IMR-90 (cell line): ENCODE results near the gene FEZF2. TPM values are rescaled to one million over a fixed set of nuclear protein-coding genes. Genes with fewer than 3 reads are reported as not detected.

Source experiments
- ATAC-seq: fragments of 200-7000 bp; cut with Tn5 transposase; 2 replicates; pipeline ENCODE4 v1.9.1; 2020; ENCODE audit warnings: low read depth, mild to moderate bottlenecking, moderate library complexity
- BruUV-seq: library from RNA; stranded (reverse); fragments of 400-500 nt; replicated peaks from 2 replicates; lab custom pipeline; 2021; lab: Mats Ljungman, UMichigan
- CTCF ChIA-PET: fragments of 300-600 bp; formaldehyde crosslinking; extraction: SDS; loops from one replicate; lab custom pipeline; 2021; ENCODE audit warnings: antibody characterized with exemption; lab: Yijun Ruan, JAX
- POLR2A ChIA-PET: fragments of 300-600 bp; sonication (Branson Sonifier 250); formaldehyde crosslinking; loops from one replicate; lab custom pipeline; 2022; ENCODE audit warnings: antibody characterized with exemption; ENCODE audit not compliant: unreplicated experiment; lab: Charles Lee
- DNase-seq: peaks from one replicate; pipeline ENCODE4 v3.0.0; 2013
- H2AFZ ChIP-seq: replicated peaks from 2 replicates; pipeline ENCODE3; 2013; ENCODE audit warnings: low read length, mild to moderate bottlenecking; ENCODE audit not compliant: poor library complexity
- H2AK5ac ChIP-seq: 2 replicates; pipeline ENCODE4 v1.6.1; 2013; ENCODE audit warnings: low read depth, low read length, inconsistent platforms
- H2AK9ac ChIP-seq: replicated peaks from 2 replicates; pipeline ENCODE3; 2013; ENCODE audit warnings: mild to moderate bottlenecking, low read depth, low read length, moderate library complexity; ENCODE audit not compliant: poor library complexity
- H2BK120ac ChIP-seq: 2 replicates; pipeline ENCODE4 v1.6.1; 2013; ENCODE audit warnings: low read depth, low read length, inconsistent platforms
- H2BK15ac ChIP-seq: 3 replicates; pipeline ENCODE4 v1.6.1; 2013; ENCODE audit warnings: low read depth, low read length, inconsistent platforms
- H2BK20ac ChIP-seq: 2 replicates; pipeline ENCODE4 v1.6.1; 2013; ENCODE audit warnings: low read depth, mild to moderate bottlenecking, inconsistent platforms, low read length, moderate library complexity
- H2BK5ac ChIP-seq: 2 replicates; pipeline ENCODE4 v1.6.1; 2013; ENCODE audit warnings: mild to moderate bottlenecking, low read depth, low read length, inconsistent platforms; ENCODE audit not compliant: poor library complexity, severe bottlenecking
- H3K14ac ChIP-seq: replicated peaks from 2 replicates; pipeline ENCODE4 v1.6.1; 2013; ENCODE audit warnings: low read depth, low read length, inconsistent platforms
- H3K18ac ChIP-seq: 2 replicates; pipeline ENCODE4 v1.6.1; 2013; ENCODE audit warnings: low read depth, low read length, control low read depth
- H3K23ac ChIP-seq: 2 replicates; pipeline ENCODE4 v1.6.1; 2013; ENCODE audit warnings: low read depth, low read length, inconsistent platforms
- H3K27ac ChIP-seq: 2 replicates; pipeline ENCODE4 v1.5.1; 2013; ENCODE audit warnings: mild to moderate bottlenecking, control low read depth, low read length; ENCODE audit not compliant: insufficient read depth
- H3K27me3 ChIP-seq: 2 replicates; pipeline ENCODE4 v1.6.1; 2013; ENCODE audit warnings: low read length; ENCODE audit not compliant: control insufficient read depth, insufficient read depth
- H3K36me3 ChIP-seq: 2 replicates; pipeline ENCODE4 v1.6.1; 2013; ENCODE audit warnings: low read length, mixed read lengths; ENCODE audit not compliant: control insufficient read depth, insufficient read depth
- H3K4ac ChIP-seq: 2 replicates; pipeline ENCODE4 v1.6.1; 2013; ENCODE audit warnings: low read depth, low read length, inconsistent platforms
- H3K4me1 ChIP-seq: 2 replicates; pipeline ENCODE4 v1.6.1; 2013; ENCODE audit warnings: low read length, mixed read lengths; ENCODE audit not compliant: control insufficient read depth, insufficient read depth
- H3K4me2 ChIP-seq: 2 replicates; pipeline ENCODE4 v1.6.1; 2013; ENCODE audit warnings: low read depth, mild to moderate bottlenecking, control low read depth, low read length, moderate library complexity
- H3K4me3 ChIP-seq: 2 replicates; pipeline ENCODE4 v1.5.1; 2013; ENCODE audit warnings: low read depth, mild to moderate bottlenecking, control low read depth, low read length, moderate library complexity; ENCODE audit not compliant: insufficient read depth
- H3K56ac ChIP-seq: 2 replicates; pipeline ENCODE4 v1.6.1; 2013; ENCODE audit warnings: low read length, inconsistent platforms; ENCODE audit not compliant: insufficient read depth; ENCODE audit errors: extremely low read depth
- H3K79me1 ChIP-seq, 2 experiments: 2 replicates each; pipeline ENCODE4 v1.6.1; 2013; ENCODE audit warnings: low read length in 2 of 2, inconsistent platforms in 1 of 2, low read depth in 1 of 2
- H3K9ac ChIP-seq: 2 replicates; pipeline ENCODE4 v1.6.1; 2013; ENCODE audit warnings: low read depth, low read length, control low read depth
- H3K9me1 ChIP-seq: 2 replicates; pipeline ENCODE4 v1.6.1; 2013; ENCODE audit warnings: low read length, inconsistent platforms; ENCODE audit not compliant: insufficient read depth
- H3K9me3 ChIP-seq: 2 replicates; pipeline ENCODE4 v1.6.1; 2013; ENCODE audit warnings: low read length; ENCODE audit not compliant: control insufficient read depth, insufficient read depth
- H4K20me1 ChIP-seq: 2 replicates; pipeline ENCODE4 v1.6.1; 2013; ENCODE audit warnings: low read length, inconsistent platforms; ENCODE audit not compliant: insufficient read depth
- H4K5ac ChIP-seq: 2 replicates; pipeline ENCODE4 v1.6.1; 2013; ENCODE audit warnings: mild to moderate bottlenecking, low read depth, low read length, control low read depth
- H4K8ac ChIP-seq, 2 experiments: 2 replicates each; pipeline ENCODE4 v1.6.1; 2013; ENCODE audit warnings: low read depth in 2 of 2, low read length in 2 of 2, control low read depth in 1 of 2, inconsistent platforms in 1 of 2
- H4K91ac ChIP-seq: 2 replicates; pipeline ENCODE4 v1.6.1; 2013; ENCODE audit warnings: low read depth, low read length, inconsistent platforms; ENCODE audit not compliant: insufficient read depth
- BHLHE40 ChIP-seq: fragments of 150-350 bp; IDR thresholded peaks from 2 replicates; pipeline ENCODE4 v1.6.1; 2016; ENCODE audit warnings: mild to moderate bottlenecking, low read depth, low read length
- CEBPB ChIP-seq: IDR thresholded peaks from 2 replicates; pipeline ENCODE4 v1.6.1; 2012; ENCODE audit warnings: low read depth, low read length, improper control_type of control experiment
- CHD1 ChIP-seq: IDR thresholded peaks from 2 replicates; pipeline ENCODE4 v1.6.1; 2012; ENCODE audit warnings: low read depth, low read length, improper control_type of control experiment
- ELK1 ChIP-seq: fragments of 150-350 bp; IDR thresholded peaks from 2 replicates; pipeline ENCODE4 v1.6.1; 2016; ENCODE audit warnings: low read depth, mild to moderate bottlenecking, low read length, moderate library complexity, borderline replicate concordance
- FOS ChIP-seq: fragments of 150-350 bp; IDR thresholded peaks from 2 replicates; pipeline ENCODE4 v1.6.1; 2016; ENCODE audit warnings: low read depth, low read length
- MAFK ChIP-seq: IDR thresholded peaks from 2 replicates; pipeline ENCODE4 v1.6.1; 2012; ENCODE audit warnings: low read depth, low read length, improper control_type of control experiment
- MAZ ChIP-seq: IDR thresholded peaks from 2 replicates; pipeline ENCODE4 v1.6.1; 2012; ENCODE audit warnings: low read depth, mild to moderate bottlenecking, low read length, improper control_type of control experiment, moderate library complexity, borderline replicate concordance
- MXI1 ChIP-seq: IDR thresholded peaks from 2 replicates; pipeline ENCODE4 v1.6.1; 2012; ENCODE audit warnings: low read depth, mild to moderate bottlenecking, low read length, moderate library complexity, borderline replicate concordance
- NFE2L2 ChIP-seq: fragments of 150-350 bp; IDR thresholded peaks from 2 replicates; pipeline ENCODE4 v1.6.1; 2016; ENCODE audit warnings: low read depth, mild to moderate bottlenecking, low read length
- POLR2A ChIP-seq: IDR thresholded peaks from 2 replicates; pipeline ENCODE4 v1.6.1; 2012; ENCODE audit warnings: mild to moderate bottlenecking, low read depth, low read length
- RAD21 ChIP-seq: IDR thresholded peaks from 2 replicates; pipeline ENCODE4 v1.6.1; 2012; ENCODE audit warnings: low read length, improper control_type of control experiment
- RCOR1 ChIP-seq: IDR thresholded peaks from 2 replicates; pipeline ENCODE4 v1.6.1; 2012; ENCODE audit warnings: mild to moderate bottlenecking, low read length, improper control_type of control experiment; ENCODE audit not compliant: insufficient replicate concordance
- RFX5 ChIP-seq: IDR thresholded peaks from 2 replicates; pipeline ENCODE4 v1.8.0; 2012; ENCODE audit warnings: low read depth, mild to moderate bottlenecking, low read length, moderate library complexity
- SMC3 ChIP-seq: fragments of 150-350 bp; IDR thresholded peaks from 2 replicates; pipeline ENCODE4 v1.6.1; 2016; ENCODE audit warnings: low read depth, mild to moderate bottlenecking, antibody characterized with exemption, low read length, moderate library complexity
- WGBS, 2 experiments: methylation state at CpG; one replicate each; pipeline versions ENCODE4 v1.1.5 to v1.1.7; 2013; ENCODE audit warnings: missing lambda C conversion rate in 2 of 2; ENCODE audit not compliant: insufficient read length in 1 of 2; ENCODE audit errors: extremely low coverage in 2 of 2; 5-methylcytosine and 5-hydroxymethylcytosine counted together
- dilution Hi-C: fragments of 300-500 bp; cut with HindIII; formaldehyde crosslinking; loops from one replicate; pipeline ENCODE4 v1.14.3; 2018; ENCODE audit warnings: low sequenced_read_pairs; ENCODE audit not compliant: unreplicated experiment
- in situ Hi-C: fragments of 300-500 bp; cut with MboI; formaldehyde crosslinking; loops from 3 replicates; pipeline ENCODE4 v1.14.3; 2019; ENCODE audit warnings: low sequenced_read_pairs, inconsistent platforms, mixed read lengths
- intact Hi-C: fragments of 100-400 bp; cut with micrococcal nuclease; formaldehyde crosslinking; loops from 2 replicates; pipeline ENCODE4 v1.10.0; 2022
- polyA plus RNA-seq, 3 experiments: library from polyadenylated mRNA; depleted of rRNA; stranded (reverse); fragments of >200 nt; gene quantifications; 2 replicates each; pipeline ENCODE4 v1.2.3, GENCODE V29; 2012; ENCODE audit warnings: low replicate concordance in 1 of 3
- total RNA-seq: library from RNA; depleted of rRNA; stranded (reverse); fragments of >200 nt; gene quantifications from 2 replicates; pipeline ENCODE4 v1.2.3, GENCODE V29; 2012
- TF ChIP-seq, protein P1 (sequence below): fragments of 150-350 bp; IDR thresholded peaks from 2 replicates; pipeline ENCODE4 v1.6.1; 2017; ENCODE audit warnings: mild to moderate bottlenecking, antibody characterized with exemption, low read length, low read depth
- TF ChIP-seq, protein P2 (sequence below): conservative IDR thresholded peaks from 2 replicates; pipeline ENCODE4 v1.5.1; 2012; ENCODE audit warnings: mild to moderate bottlenecking, low read depth, low read length, improper control_type of control experiment

The FEZF2 gene
- total and polyA plus RNA-seq, 2 of the 4 experiments (the other 2 are of a cell fraction): not detected

DNA sequence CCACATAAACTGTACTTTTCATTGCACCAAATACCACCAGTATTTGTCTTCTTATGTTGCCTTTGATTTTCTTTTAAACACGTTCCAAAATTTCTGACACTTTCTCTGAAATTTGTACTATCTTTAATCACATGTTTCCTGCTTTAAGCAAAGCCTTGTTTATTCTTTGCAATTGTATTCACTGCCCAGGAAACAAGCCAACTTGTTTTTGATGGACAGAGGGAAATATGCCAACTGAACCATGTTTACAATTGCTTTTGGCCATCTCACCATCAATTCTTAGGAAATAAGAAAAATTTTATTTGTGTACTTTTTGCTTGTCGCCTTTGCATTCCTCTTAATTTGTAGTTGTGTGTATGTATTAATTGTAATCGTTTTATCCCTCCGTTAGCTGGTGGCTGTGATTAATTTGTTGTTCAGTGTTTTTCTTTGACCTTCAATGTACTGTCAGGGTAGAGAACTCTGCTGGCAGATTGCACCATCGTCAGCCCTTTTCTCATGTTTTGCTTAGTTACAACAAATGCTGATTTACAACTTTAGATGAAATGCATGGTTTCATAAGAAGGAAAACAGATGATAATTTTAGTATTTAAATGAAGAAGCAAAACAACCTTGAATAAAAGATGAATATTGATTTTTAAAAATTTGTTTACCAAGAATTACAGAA is 19.4 kb upstream of the FEZF2 start:
- Histone ChIP-seq H3K14ac (no peak overlapping the region), H2BK15ac (no peak overlapping the region), H2BK120ac (no peak overlapping the region), H3K56ac (no peak overlapping the region), H4K5ac (no peak overlapping the region), H2AK5ac (no peak overlapping the region), H3K27me3 (no peaks in the 10 kb centered on the region), H3K79me1 (no peaks in the 10 kb centered on the region), H3K18ac (no peak overlapping the region), H2AK9ac (no peak overlapping the region), H3K4me3 (no peak overlapping the region), H2BK20ac (no peak overlapping the region), H2BK5ac (no peak overlapping the region), H3K9me1 (no peaks in the 10 kb centered on the region), H3K36me3 (no peaks in the 10 kb centered on the region), H3K23ac (no peak overlapping the region), H4K20me1 (no peaks in the 10 kb centered on the region), H3K9ac (no peak overlapping the region), H3K27ac (no peak overlapping the region), H3K4ac (no peak overlapping the region), H2AFZ (no peak overlapping the region), H4K91ac (no peak overlapping the region), H3K4me2 (no peak overlapping the region), H4K8ac (no peak overlapping the region), H3K9me3 (no peaks in the 10 kb centered on the region), H3K4me1 (no peaks in the 10 kb centered on the region)
- TF ChIP-seq ELK1 (no peak), NFE2L2 (no peak), SMC3 (no peak), CHD1 (no peak), FOS (no peak), BHLHE40 (no peak), MAZ (no peak), MXI1 (no peak), RAD21 (no peak), RFX5 (no peak), RCOR1 (no peak), MAFK (no peak), POLR2A (no peak), CEBPB (no peak)
- TF ChIP-seq, protein P1, sequence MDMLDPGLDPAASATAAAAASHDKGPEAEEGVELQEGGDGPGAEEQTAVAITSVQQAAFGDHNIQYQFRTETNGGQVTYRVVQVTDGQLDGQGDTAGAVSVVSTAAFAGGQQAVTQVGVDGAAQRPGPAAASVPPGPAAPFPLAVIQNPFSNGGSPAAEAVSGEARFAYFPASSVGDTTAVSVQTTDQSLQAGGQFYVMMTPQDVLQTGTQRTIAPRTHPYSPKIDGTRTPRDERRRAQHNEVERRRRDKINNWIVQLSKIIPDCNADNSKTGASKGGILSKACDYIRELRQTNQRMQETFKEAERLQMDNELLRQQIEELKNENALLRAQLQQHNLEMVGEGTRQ: no peak
- TF ChIP-seq, protein P2, sequence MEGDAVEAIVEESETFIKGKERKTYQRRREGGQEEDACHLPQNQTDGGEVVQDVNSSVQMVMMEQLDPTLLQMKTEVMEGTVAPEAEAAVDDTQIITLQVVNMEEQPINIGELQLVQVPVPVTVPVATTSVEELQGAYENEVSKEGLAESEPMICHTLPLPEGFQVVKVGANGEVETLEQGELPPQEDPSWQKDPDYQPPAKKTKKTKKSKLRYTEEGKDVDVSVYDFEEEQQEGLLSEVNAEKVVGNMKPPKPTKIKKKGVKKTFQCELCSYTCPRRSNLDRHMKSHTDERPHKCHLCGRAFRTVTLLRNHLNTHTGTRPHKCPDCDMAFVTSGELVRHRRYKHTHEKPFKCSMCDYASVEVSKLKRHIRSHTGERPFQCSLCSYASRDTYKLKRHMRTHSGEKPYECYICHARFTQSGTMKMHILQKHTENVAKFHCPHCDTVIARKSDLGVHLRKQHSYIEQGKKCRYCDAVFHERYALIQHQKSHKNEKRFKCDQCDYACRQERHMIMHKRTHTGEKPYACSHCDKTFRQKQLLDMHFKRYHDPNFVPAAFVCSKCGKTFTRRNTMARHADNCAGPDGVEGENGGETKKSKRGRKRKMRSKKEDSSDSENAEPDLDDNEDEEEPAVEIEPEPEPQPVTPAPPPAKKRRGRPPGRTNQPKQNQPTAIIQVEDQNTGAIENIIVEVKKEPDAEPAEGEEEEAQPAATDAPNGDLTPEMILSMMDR: no peak
- in situ Hi-C loops: no loop called here
- WGBS, 2 experiments: no CpG with 5 or more reads among the region's 5 CpGs
- ATAC-seq (no peak), DNase-seq (no peak)
- no TSS peak for BruUV-seq
- ChIA-PET POLR2A (no interaction called here), CTCF (no interaction called here)
- intact Hi-C loops: no loop called here
- dilution Hi-C loops: no loop called here
